Panc1 (cell line): Measurements from ENCODE around the gene RHOU.

Source experiments
- POLR2AphosphoS5 ChIP-seq: IDR thresholded peaks from 2 replicates; pipeline ENCODE4 v1.6.1; 2012; ENCODE audit warnings: mild to moderate bottlenecking, low read depth, low read length, moderate library complexity
- REST ChIP-seq, 2 experiments: IDR thresholded peaks; 2 replicates each; pipeline ENCODE4 v1.6.1; 2011 to 2012; ENCODE audit warnings: low read depth in 2 of 2, control low read depth in 1 of 2, low read length in 1 of 2, mild to moderate bottlenecking in 1 of 2, moderate library complexity in 1 of 2; ENCODE audit not compliant: insufficient read depth in 1 of 2
- TCF7L2 ChIP-seq: IDR thresholded peaks from 2 replicates; pipeline ENCODE4 v1.6.1; 2011; ENCODE audit warnings: mild to moderate bottlenecking, low read depth, low read length, inconsistent platforms
- TF ChIP-seq, protein P1 (sequence below): fragments of 450-650 bp; IDR thresholded peaks from 2 replicates; pipeline ENCODE4 v1.5.1; 2017; ENCODE audit warnings: mild to moderate bottlenecking

GRCh38 chr1:228721407-228721806 lies 13.9 kb upstream of the RHOU start:
- TF ChIP-seq POLR2AphosphoS5 (no peak), TCF7L2 (no peak), REST (IDR thresholded peaks at IDR 0.05; ENCODE audit: insufficient read depth in 1 of 2, low read depth in 2 of 2, low read length in 1 of 2) (no peak)
- TF ChIP-seq, protein P1, sequence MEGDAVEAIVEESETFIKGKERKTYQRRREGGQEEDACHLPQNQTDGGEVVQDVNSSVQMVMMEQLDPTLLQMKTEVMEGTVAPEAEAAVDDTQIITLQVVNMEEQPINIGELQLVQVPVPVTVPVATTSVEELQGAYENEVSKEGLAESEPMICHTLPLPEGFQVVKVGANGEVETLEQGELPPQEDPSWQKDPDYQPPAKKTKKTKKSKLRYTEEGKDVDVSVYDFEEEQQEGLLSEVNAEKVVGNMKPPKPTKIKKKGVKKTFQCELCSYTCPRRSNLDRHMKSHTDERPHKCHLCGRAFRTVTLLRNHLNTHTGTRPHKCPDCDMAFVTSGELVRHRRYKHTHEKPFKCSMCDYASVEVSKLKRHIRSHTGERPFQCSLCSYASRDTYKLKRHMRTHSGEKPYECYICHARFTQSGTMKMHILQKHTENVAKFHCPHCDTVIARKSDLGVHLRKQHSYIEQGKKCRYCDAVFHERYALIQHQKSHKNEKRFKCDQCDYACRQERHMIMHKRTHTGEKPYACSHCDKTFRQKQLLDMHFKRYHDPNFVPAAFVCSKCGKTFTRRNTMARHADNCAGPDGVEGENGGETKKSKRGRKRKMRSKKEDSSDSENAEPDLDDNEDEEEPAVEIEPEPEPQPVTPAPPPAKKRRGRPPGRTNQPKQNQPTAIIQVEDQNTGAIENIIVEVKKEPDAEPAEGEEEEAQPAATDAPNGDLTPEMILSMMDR: no peak
